DOHH2 (cell line): ENCODE measurements around the gene PAM.

ENCODE experiments used
- H3F3A ChIP-seq: fragments of 200-600 bp; sonication (generic), shearing (Covaris generic); 2 replicates; pipeline ENCODE4 v1.6.0; 2016; ENCODE audit warnings: antibody characterized with exemption, mild to moderate bottlenecking; ENCODE audit not compliant: control insufficient read depth, insufficient read depth
- H3K27ac ChIP-seq: fragments of 200-600 bp; sonication (generic); 2 replicates; pipeline ENCODE4 v1.5.1; 2014; ENCODE audit warnings: low read depth, mild to moderate bottlenecking, low read length, moderate library complexity
- H3K27me3 ChIP-seq: fragments of 200-600 bp; sonication (generic); 2 replicates; pipeline ENCODE4 v1.6.1; 2014; ENCODE audit warnings: mild to moderate bottlenecking, low read length, mixed read lengths; ENCODE audit not compliant: control insufficient read depth
- H3K36me3 ChIP-seq: fragments of 200-600 bp; sonication (generic); 2 replicates; pipeline ENCODE4 v1.6.1; 2014; ENCODE audit warnings: mild to moderate bottlenecking, low read length, moderate library complexity, mixed read lengths; ENCODE audit not compliant: control insufficient read depth
- H3K4me1 ChIP-seq: fragments of 200-600 bp; sonication (generic); 2 replicates; pipeline ENCODE4 v1.6.1; 2014; ENCODE audit warnings: mild to moderate bottlenecking, low read length, mixed read lengths; ENCODE audit not compliant: control insufficient read depth
- H3K4me2 ChIP-seq: fragments of 200-600 bp; sonication (generic); 2 replicates; pipeline ENCODE4 v1.6.0; 2014; ENCODE audit warnings: mild to moderate bottlenecking, low read length, moderate library complexity
- H3K4me3 ChIP-seq: fragments of 200-600 bp; sonication (generic); 2 replicates; pipeline ENCODE4 v1.5.1; 2014; ENCODE audit warnings: mild to moderate bottlenecking, low read length, mixed read lengths
- H3K79me2 ChIP-seq: fragments of 200-600 bp; sonication (generic); 2 replicates; pipeline ENCODE4 v1.6.1; 2014; ENCODE audit warnings: mild to moderate bottlenecking, low read length, mixed read lengths; ENCODE audit not compliant: control insufficient read depth
- H3K9me2 ChIP-seq: fragments of 200-600 bp; sonication (generic); replicated peaks from 2 replicates; pipeline ENCODE4 v1.6.1; 2014; ENCODE audit warnings: mild to moderate bottlenecking, low read length, mixed read lengths; ENCODE audit not compliant: control insufficient read depth
- H3K9me3 ChIP-seq: fragments of 200-600 bp; sonication (generic); 2 replicates; pipeline ENCODE4 v1.6.1; 2014; ENCODE audit warnings: antibody characterized with exemption, low read length, mixed read lengths; ENCODE audit not compliant: control insufficient read depth, insufficient read depth
- H4K20me1 ChIP-seq: fragments of 200-600 bp; sonication (generic); 2 replicates; pipeline ENCODE4 v1.6.0; 2014; ENCODE audit warnings: low read depth, mild to moderate bottlenecking, antibody characterized with exemption, low read length, moderate library complexity; ENCODE audit not compliant: control insufficient read depth, insufficient read depth
- EZH2phosphoT487 ChIP-seq: fragments of 200-600 bp; sonication (generic); IDR thresholded peaks from 2 replicates; pipeline ENCODE4 v1.6.1; 2017; ENCODE audit warnings: borderline replicate concordance, mild to moderate bottlenecking, antibody characterized with exemption, low read length, moderate library complexity, mixed read lengths
- TF ChIP-seq, protein P1 (sequence below): fragments of 200-600 bp; sonication (generic); IDR thresholded peaks from one replicate; pipeline ENCODE4 v1.5.1; 2014; ENCODE audit warnings: antibody characterized with exemption, mild to moderate bottlenecking, low read depth, low read length; ENCODE audit not compliant: poor library complexity, severe bottlenecking

Gene PAM

DNA sequence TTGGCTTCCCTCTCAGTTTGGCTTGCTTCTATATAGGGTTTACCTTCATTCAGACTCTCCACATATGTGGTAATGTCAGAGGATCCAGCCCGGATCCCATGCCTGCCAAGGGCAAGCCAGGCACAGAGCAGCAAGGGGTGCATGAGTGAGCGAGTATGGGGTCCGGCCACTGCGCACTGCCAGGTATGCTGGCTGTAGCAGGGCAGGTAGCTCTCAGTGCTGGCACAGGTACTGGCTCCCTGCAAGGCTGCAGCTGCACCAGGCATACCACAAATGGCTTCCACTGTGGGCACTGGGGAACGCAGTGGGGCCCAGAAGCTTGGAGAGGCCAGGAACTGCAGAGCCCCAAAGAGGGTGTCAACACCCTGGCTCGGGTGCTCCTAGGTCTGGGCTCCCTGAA, 278.6 kb downstream of the PAM start:
- H3K27ac ChIP-seq = no peak overlapping the region
- H3K4me1 ChIP-seq = no peaks in the 10 kb centered on the region
- 0 out of 2 replicates have a peak, but pooled peaks cover 5% of the 10 kb centered on the region for H3K9me3 ChIP-seq
- H3K9me2 ChIP-seq = no peaks in the 10 kb centered on the region
- no peaks in the 10 kb centered on the region for H4K20me1 ChIP-seq
- H3K79me2 ChIP-seq = no peaks in the 10 kb centered on the region
- H3K4me2 ChIP-seq = no peak overlapping the region
- no peaks in the 10 kb centered on the region for H3F3A ChIP-seq
- no peak overlapping the region for H3K4me3 ChIP-seq
- peaks cover 3% of the 10 kb centered on the region; the same call in 1 of the 2 replicates for H3K27me3 ChIP-seq
- H3K36me3 ChIP-seq = no peaks in the 10 kb centered on the region
- TF ChIP-seq EZH2phosphoT487 = no peak
- TF ChIP-seq, protein P1, sequence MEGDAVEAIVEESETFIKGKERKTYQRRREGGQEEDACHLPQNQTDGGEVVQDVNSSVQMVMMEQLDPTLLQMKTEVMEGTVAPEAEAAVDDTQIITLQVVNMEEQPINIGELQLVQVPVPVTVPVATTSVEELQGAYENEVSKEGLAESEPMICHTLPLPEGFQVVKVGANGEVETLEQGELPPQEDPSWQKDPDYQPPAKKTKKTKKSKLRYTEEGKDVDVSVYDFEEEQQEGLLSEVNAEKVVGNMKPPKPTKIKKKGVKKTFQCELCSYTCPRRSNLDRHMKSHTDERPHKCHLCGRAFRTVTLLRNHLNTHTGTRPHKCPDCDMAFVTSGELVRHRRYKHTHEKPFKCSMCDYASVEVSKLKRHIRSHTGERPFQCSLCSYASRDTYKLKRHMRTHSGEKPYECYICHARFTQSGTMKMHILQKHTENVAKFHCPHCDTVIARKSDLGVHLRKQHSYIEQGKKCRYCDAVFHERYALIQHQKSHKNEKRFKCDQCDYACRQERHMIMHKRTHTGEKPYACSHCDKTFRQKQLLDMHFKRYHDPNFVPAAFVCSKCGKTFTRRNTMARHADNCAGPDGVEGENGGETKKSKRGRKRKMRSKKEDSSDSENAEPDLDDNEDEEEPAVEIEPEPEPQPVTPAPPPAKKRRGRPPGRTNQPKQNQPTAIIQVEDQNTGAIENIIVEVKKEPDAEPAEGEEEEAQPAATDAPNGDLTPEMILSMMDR = no peak

DNA sequence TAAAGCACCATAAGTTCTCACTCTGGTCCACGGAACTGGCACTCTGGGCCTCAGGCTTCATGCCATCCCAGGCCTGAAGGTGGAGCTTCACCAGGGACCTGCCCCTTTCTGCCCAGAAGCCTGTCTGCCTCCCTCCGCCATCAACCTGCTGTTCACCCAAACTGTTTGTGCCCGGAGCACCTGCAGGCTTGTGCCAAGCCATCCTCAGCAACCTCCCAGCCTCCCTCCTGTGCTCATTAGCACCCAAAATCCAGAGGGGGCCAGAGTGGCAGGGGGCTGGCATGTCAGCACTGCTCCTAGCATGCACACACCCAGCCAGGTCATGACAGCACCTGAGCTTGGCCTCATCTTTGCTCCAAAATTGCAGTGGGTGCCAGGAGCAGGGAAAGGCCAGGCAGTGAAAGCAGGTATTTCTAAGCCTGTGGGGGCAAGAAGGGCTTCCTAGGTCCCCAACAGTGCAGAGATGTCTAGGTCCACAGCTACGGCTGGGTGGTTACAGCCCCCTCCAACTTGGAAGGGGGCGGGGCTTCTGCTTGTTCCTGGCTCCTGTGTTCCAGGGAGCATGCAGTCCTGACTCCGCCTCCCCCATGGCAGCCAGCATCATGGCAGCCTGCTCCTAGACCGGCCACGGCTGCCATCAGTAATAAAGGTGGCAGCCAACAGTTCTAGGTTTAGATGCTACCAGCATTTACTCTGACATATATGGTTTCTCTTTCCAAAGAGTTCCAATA, 279.7 kb downstream of the PAM start:
- Histone ChIP-seq H3K36me3 (no peaks in the 10 kb centered on the region), H3K4me2 (no peak overlapping the region), H3K27ac (no peak overlapping the region), H3F3A (no peaks in the 10 kb centered on the region), H3K9me3 (0 out of 2 replicates have a peak, but pooled peaks cover 5% of the 10 kb centered on the region), H4K20me1 (no peaks in the 10 kb centered on the region), H3K79me2 (no peaks in the 10 kb centered on the region), H3K27me3 (peaks cover 3% of the 10 kb centered on the region; the same call in 1 of the 2 replicates), H3K4me3 (no peak overlapping the region), H3K9me2 (no peaks in the 10 kb centered on the region), H3K4me1 (no peaks in the 10 kb centered on the region)
- TF ChIP-seq, protein P1 = no peak
- TF ChIP-seq EZH2phosphoT487 = no peak

DNA sequence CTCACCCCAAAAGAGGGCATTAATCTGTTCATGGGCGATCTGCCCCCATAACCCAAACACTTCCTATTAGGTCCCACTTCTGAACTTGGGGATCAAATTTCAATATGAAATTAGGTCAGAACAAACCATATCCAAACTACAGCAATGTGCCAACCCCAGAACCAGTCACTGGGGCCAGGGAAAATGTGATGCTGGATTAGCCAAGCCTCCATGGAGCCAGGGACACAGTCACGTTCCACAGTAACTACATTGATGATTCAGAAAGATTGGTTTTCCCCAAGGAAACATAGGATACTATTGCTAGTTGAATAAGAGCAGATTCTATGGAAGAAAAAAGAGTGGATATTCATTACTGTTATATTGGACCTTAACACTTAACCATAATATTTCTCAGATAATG, 280.6 kb downstream of the PAM start:
- Histone ChIP-seq H3K4me2 (no peak overlapping the region), H3K79me2 (no peaks in the 10 kb centered on the region), H3K27me3 (peaks cover 3% of the 10 kb centered on the region; the same call in 1 of the 2 replicates), H3K4me3 (no peak overlapping the region), H3F3A (no peaks in the 10 kb centered on the region), H3K4me1 (no peaks in the 10 kb centered on the region), H4K20me1 (no peaks in the 10 kb centered on the region), H3K9me3 (0 out of 2 replicates have a peak, but pooled peaks cover 5% of the 10 kb centered on the region), H3K27ac (no peak overlapping the region), H3K36me3 (no peaks in the 10 kb centered on the region), H3K9me2 (no peaks in the 10 kb centered on the region)
- no peak for TF ChIP-seq EZH2phosphoT487
- TF ChIP-seq, protein P1 = no peak
